RWPE1 (cell line): ENCODE data around the gene TH.

Experiments used
- CTCF ChIA-PET: fragments of 350-600 bp; sonication (Branson Sonifier 250); formaldehyde crosslinking; extraction: SDS; loops from one replicate; lab custom pipeline; 2021; lab: Yijun Ruan, JAX
- POLR2A ChIA-PET: fragments of 400-600 bp; formaldehyde crosslinking; extraction: SDS; loops from one replicate; lab custom pipeline; 2020; ENCODE audit warnings: antibody characterized with exemption; ENCODE audit not compliant: low non-redundant PET; lab: Yijun Ruan, JAX
- DNase-seq: peaks from one replicate; pipeline ENCODE4 v3.0.0; 2012; ENCODE audit warnings: low spot score
- H3K27ac ChIP-seq: fragments of 450-650 bp; 2 replicates; pipeline ENCODE4 v1.5.1; 2017
- CTCF ChIP-seq: fragments of 450-650 bp; conservative IDR thresholded peaks from 2 replicates; pipeline ENCODE4 v1.5.1; 2017; ENCODE audit warnings: low read depth, mild to moderate bottlenecking

The TH gene

GRCh38 chr11:2164861-2165555 is 6.6 kb downstream of the TH start:
- CTCF ChIA-PET = interaction anchor here (0.5 to 4.5 kb wide), 8 partner anchors 9 to 1603 kb away, joined by 3 to 25 read pairs (median 4); partner anchors contain the start of gene TSPAN32
- no peak for DNase-seq
- no peak for TF ChIP-seq CTCF
- H3K27ac ChIP-seq = no peak overlapping the region
- POLR2A ChIA-PET = no interaction called here

DNA sequence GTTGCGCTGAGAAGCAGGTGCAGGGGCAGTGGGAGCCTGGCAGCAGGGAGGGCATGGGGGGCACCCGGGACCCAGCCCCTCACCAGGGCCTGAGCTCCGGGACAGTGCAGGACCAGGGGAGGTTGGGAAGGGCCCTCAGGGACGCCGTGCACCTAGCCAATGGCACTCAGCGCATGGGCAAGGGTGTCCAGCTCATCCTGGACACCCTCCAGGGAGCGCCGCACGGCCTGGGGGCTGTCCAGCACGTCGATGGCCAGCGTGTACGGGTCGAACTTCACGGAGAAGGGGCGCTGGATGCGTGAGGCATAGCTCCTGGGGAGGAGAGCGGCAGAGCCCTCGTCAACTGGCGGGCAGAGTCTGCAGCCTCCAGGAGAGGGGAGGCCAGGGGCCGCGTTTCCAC is 7.5 kb downstream of the TH start:
- TF ChIP-seq CTCF = no peak
- no peak for DNase-seq
- CTCF ChIA-PET = interaction anchor here (0.7 to 4.5 kb wide), 5 partner anchors 13 to 365 kb away, joined by 3 to 25 read pairs (median 19); no protein-coding TSS in a partner anchor
- POLR2A ChIA-PET = no interaction called here
- no peak overlapping the region for H3K27ac ChIP-seq

GRCh38 chr11:2163428-2163978 is 8.1 kb downstream of the TH start:
- ChIA-PET POLR2A (no interaction called here), CTCF (interaction anchor here (0.6 to 2.8 kb wide), 3 partner anchors 12 to 365 kb away, joined by 3 to 19 read pairs (median 3); no protein-coding TSS in a partner anchor)
- H3K27ac ChIP-seq = no peak overlapping the region
- TF ChIP-seq CTCF = no peak
- DNase-seq = no peak

DNA sequence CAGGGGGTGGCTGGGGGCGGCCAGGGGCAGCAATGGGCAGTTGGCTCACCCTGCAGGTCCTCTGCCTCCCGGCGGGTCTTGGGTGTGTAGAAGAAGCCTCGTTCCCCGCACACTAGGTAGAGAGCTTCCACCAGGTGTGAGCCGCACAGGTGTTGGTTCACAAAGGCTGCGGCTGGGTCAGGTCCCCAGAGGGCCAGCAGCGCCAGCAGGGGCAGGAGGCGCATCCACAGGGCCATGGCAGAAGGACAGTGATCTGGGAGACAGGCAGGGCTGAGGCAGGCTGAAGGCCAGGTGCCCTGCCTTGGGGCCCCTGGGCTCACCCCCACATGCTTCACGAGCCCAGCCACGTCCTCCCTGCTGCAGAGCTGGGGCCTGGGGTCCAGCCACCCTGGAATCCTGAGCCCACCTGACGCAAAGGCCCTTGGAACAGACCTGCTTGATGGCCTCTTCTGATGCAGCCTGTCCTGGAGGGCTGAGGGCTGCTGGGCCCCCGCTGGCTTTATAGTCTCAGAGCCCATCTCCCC is 10.8 kb downstream of the TH start, which contains the start of gene INS:
TSS of gene INS (minus strand) at position 474 of the 524 bp plus-strand sequence. CDS start at position 236, 238 bp downstream.
- ChIA-PET POLR2A (no interaction called here), CTCF (interaction anchor here (0.6 to 2.4 kb wide), 3 partner anchors 10 to 357 kb away, joined by 3 to 6 read pairs (median 3); no protein-coding TSS in a partner anchor)
- no peak within 1 kb of the TSS for H3K27ac ChIP-seq
- DNase-seq = no peak
- TF ChIP-seq CTCF = no peak

GRCh38 chr11:2159536-2160413 is 11.8 kb downstream of the TH start:
- POLR2A ChIA-PET = no interaction called here
- H3K27ac ChIP-seq = no peak overlapping the region
- DNase-seq = no peak
- CTCF ChIA-PET = interaction anchor here (0.6 to 2.4 kb wide), 4 partner anchors 9 to 358 kb away, joined by 3 to 6 read pairs (median 4); no protein-coding TSS in a partner anchor
- TF ChIP-seq CTCF = no peak
